Renal cortical epithelial cell (primary cell): ENCODE results near the gene FBXW10B. TPM values are rescaled to one million over a fixed set of nuclear protein-coding genes. Genes with fewer than 3 reads are reported as not detected.
"Not testable (repeated sequence)": the region's sequence is repeated elsewhere in the genome, so short reads cannot be mapped to it uniquely, and the experiment has no call there.

Experiments used
- DNase-seq: peaks from one replicate; pipeline ENCODE4 v3.0.0-alpha.2; 2011; ENCODE audit warnings: low read depth
- total RNA-seq: library from RNA; depleted of rRNA; stranded (reverse); fragments of >200 nt; gene quantifications from 2 replicates; pipeline ENCODE4 v1.2.3, GENCODE V29; 2014

Gene FBXW10B
- total RNA-seq, 1 donor from 2014 or later: 0.94 TPM

DNA sequence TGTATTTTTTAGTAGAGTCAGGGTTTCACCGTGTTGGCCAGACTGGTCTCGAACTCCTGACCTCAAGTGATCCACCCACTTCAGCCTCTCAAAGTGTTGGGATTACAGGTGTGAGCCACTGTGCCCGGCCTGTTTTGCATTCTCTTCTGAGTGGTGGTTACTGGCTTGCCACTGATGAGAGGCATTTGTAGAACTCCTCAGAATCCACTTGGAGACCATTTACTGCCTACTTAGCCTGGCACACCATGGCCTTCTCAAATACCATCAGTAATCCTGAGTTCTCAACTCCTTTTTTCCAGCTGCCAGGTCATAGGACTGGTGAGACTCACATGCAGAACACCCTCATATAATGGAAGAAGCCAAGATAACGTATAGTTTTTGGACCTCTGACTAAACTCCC lies 22.5 kb upstream of the FBXW10B start:
- DNase-seq: not testable (repeated sequence)

DNA sequence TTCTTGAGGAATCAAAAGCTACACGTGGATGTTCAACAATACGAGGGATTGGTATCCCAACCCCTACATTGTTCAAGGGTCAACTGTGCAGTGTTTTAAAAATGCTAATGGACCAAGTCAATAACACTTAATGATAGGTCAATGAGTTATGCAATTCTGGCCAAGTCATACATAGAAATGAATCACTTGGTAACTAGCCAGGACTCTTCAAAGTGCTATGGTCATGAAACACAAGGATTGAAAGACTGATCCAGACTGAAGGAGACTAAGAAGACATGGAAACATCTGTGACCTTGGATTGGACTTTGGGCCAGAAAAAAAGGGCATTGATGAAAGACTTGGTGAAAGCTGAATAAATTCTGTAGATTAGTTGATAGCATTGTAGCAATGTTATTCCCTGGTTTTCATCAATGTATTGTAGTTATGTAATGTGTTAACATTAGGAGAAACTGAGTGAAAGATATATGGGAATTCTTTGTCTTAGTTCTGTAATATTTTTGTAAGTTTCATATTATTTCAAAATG lies 11.5 kb upstream of the FBXW10B start:
- DNase-seq: not testable (repeated sequence)

DNA sequence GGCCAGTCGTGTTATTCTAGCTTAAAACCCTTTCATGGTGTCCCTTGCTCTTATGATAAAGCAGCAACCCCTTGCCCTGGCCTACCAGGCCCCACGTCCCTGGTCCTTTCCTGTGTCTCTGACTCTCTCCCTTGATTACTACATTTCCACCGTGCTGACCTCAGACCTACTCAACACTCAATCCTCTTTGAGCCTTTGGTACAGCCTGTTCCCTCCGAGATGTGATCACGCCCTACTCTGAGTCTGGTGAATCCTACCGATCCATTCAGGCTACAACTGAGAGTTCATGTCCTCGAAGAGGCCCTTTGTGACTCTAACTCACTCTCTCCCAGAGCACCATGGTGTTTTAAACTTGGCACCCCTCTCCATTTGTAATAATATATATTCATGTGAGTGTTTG lies 10.5 kb upstream of the FBXW10B start:
- DNase-seq: not testable (repeated sequence)

DNA sequence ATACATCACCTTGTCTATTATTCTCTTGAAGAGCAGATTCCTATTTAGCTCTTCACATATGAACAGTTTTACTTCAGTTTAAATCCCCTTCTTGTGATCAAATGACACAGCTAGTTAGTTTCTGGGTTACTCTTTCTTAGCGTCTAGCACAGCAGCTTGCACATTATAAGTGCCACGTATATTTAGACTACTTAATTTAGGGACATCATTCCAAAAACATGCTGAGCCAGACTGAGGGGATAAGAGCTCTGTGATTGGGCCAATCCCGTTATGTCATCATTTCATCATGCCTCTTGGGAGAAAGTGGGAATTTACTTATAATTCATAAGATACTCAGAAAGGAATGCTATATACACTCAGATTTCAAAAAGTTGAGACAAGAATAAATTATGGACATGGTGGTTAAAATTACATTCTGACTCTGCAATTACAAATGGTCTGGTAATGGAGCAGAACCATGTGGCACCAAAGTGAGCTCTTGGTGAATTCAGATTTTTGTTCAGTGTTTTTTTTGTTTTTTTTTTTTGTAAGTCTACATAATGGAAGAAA lies 4.2 kb upstream of the FBXW10B start:
- not testable (repeated sequence) for DNase-seq

DNA sequence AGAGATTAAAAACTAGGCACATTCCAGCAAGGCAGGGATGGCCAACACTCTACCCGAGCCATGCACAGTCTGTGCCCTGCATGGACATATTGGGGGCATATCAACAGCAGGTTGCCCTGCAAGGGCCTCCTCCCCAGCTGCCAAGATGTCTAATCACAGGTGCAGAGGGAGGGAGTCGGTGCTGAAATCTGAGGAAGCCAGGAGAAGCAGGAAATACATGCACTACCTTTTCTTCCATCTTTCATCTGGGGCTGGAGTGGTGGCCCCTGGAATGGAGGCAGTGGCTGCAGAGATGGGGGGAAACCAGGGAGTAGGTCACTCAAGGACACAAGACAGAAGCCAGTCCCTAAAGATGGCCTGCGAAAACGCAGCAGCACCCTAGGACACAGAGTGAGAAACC lies 3.8 kb upstream of the FBXW10B start:
- not testable (repeated sequence) for DNase-seq

DNA sequence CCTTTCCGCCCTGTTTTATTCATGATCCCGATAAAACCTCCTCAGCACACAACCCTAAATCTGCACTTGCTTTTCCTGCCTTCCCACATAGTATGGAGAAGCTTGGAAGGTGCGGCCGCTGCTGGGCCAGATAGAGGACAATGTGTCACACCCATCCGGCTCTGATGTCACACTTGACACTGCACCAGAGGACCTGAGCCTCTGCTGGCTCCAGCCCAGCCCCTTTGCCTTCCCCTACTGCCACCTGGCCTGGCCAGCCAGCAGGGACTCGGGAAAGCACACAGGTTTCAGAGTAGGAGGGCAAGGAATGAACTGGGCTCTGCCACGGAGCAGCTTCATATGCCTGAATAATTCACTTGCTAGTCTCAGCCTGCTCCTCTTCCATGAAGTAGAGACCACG lies 2.6 kb upstream of the FBXW10B start:
- not testable (repeated sequence) for DNase-seq

DNA sequence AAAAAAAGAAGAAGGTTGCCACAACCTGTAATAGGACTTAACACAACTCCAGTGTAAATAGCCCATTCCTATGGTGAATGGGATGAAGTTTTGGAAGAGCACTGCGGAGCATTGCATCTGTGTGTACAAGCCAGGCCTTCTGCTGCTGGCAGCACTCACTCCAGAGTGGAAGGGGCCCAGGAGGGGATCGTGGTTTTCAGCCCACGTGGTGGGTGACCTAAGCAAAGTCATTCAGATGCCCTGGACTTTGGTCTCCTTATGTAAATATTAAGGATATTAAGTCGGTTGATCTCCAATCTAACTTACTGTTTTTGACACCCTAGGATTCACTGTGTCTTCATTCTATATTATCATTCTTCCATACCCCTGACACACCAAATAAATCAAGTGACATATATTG lies 2.7 kb downstream of the FBXW10B start:
- not testable (repeated sequence) for DNase-seq

DNA sequence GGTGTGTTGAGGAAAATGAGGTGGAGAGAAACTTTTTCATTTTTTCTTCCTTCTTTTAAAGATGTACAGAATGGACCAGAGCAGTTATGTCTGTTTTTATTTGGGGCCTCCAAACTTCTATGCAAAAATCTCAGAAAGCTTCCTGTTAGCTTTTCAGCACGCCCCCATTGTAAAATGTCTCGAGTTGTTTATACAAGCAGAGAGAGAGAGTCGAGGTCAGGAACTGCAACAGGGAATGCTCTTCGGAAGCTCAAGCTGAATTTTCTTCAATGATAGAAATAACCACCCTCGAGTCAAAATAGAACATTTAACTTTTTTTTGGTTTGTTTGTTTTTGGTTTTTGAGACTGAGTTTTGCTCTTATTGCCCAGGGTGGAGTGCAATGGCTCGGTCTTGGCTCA lies 3.7 kb downstream of the FBXW10B start:
- DNase-seq: not testable (repeated sequence)

DNA sequence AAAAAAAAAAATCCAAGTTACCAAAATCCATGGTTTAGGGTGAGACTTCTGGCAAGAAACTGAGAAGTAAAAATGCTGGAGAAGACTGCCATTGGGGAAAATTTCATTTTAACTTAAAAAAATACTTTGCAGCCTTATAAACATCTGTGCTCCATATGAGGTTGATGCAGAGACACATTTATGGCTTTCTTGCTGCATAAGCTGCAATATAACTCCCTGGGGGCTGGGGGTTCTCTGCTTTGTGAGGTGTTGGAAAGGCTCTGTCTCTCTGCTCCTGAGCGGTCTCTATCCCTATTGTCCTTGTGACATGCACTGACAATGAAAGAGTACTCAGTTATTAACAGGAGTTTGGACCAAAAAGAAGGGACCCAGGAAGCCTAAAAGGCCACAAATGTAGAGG lies 6.4 kb downstream of the FBXW10B start:
- not testable (repeated sequence) for DNase-seq

DNA sequence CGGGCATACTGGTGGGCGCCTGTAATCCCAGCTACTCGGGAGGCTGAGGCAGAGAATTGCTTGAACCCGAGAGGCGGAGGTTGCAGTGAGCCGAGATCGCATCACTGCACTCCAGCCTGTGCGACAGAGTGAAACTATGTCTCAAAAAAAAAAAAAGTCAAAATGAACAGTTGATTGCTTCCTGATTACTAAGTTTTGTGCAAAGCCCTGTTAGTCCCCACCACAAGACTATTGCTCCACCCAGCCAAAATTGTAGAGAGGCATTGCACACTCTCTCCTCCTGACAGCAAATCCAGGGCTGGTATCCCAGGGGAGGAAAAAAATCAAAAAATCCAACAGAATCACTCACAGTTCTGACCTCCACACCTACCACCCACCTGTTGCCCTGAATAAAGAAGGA lies 26.5 kb downstream of the FBXW10B start:
- not testable (repeated sequence) for DNase-seq

DNA sequence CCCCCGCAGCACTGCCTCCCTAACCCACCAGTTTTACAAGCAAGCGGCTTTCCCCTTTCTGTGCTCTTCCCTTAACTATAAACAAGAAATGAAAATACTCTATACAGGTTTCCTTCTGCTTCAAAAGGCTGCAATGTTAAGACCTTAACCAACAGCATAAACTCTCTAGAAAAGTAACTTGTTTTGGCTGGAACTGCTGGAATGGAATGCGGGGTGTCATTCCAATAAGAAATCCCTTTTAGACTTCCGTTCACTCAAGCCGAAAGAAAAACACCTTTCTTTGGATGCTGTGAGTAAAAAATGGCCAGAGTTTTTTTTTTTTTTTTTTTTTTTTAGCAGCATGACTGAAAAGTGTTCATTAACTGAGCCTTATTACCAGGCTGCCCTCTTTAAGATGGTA lies 27.5 kb downstream of the FBXW10B start:
- peak; percentile 12 for DNase-seq

DNA sequence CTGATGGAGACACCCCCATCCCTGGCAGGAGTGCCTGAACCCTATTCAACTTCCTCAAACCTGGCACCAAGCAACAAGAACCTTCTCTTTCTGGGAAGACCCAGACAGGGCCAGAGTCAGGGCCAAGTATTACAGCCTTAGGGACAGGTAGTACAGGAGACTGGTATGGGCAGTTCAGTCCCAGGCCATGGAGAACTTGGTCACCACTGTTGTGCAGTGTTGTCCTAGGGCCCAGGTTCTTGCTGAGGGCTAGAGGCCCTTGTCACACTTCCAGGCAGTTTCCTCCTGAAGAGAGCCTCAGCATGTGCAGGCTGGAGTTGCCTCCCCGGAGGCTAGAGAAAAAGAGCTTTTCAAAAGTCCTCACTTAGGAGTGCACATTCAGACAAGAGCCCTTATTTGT lies 28.7 kb downstream of the FBXW10B start:
- DNase-seq: not testable (repeated sequence)

DNA sequence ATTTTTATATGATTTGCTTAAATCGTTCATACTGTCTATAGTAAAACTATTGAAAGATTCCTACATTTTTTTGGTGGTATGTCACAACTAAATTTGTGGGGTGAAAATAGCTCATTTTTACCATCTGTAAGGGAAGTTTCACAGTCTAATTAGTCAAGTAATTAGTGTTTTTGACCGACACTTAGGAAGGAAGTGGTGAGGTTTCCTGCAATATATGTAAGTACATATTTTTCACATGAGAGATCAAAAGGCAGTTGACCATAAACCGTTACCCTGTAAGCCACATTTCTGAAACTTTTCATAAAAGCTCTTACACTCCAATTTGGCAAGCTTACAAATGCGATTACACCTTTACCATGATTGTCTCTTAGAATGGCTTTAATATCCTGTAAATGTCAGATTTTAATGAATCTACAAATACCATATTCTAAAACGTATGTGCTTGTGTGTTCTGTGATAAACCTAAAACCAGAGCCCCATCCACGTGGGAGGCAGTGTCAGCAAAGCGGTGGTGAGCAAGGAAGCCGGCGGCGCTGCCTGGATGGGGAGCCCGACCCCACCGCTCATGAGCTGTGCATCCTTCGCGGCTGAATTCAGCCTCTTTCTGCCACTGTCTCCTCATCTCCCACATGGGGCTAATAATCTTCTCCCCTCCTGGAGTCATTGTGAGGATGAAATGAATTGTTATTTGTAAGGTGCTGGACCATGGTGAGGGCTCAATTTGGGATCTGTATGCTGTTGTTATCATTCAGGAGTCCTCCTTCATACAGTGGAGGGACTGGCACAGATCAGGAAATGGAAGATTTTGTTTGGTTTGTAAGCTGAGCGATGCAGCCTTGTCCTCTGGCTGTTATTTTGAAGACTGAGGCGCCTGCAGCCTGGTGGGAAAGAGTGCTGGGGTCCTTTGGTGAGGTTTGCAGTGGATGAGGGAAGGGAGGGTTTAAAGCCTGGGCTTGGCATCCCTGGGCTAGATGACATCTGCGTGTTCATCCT lies 29.7 kb downstream of the FBXW10B start:
- DNase-seq: not testable (repeated sequence)

DNA sequence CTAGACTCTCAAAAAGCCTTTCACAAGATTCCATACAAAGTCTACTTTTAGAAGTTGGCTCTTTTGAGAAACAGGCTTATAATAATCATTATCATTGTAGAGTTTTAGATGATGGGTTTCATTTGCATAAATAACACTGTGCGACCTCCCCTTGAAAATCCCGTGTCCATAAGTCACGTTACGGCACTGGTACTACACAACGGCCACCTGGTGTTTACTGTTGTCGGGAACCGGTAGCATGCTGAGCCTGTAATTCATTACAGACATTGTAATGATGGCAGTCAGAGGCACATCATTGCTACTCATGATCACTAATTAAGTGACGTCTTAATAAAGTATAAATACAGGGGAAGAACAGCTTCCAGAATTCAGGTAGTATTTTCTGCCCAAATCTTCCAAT lies 31.5 kb downstream of the FBXW10B start:
- DNase-seq: not testable (repeated sequence)

DNA sequence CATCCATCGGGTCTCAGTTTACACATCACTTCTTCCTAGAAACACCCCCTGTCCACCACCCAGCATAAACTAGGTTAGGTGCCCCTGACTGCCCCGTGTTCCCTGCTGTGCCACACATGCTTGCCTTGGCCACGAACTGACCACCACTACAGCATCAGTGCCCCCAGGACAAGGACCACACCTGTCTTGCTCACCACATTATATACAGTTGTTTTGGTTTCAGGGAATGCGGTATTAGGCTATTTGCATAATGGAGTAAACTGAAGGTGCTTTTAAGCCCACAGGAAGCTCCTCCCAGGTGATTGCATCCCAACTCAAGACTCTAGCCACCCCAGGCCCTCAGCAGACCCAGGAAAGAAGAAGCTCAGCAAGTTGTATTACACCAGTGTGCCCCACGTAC lies 36.2 kb downstream of the FBXW10B start:
- DNase-seq: not testable (repeated sequence)

DNA sequence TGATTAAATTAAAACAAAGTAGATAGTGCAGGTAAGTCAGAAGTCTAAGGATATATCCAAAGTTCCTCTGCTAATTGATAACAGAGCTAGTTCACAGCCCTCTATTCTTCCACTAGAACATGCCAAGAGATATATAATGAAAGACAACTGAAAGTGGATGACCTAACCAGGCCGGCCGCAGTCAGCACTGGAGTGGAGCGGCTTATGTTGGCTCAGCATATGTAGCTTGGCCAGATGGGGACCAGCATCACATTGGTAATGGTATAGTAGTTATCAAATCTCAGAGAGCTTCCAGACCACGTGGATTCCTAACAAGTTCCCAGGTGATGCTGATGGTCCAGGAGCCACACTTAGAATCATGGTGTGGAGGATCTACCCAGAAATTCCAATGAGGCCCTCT lies 38.0 kb downstream of the FBXW10B start:
- DNase-seq: not testable (repeated sequence)

DNA sequence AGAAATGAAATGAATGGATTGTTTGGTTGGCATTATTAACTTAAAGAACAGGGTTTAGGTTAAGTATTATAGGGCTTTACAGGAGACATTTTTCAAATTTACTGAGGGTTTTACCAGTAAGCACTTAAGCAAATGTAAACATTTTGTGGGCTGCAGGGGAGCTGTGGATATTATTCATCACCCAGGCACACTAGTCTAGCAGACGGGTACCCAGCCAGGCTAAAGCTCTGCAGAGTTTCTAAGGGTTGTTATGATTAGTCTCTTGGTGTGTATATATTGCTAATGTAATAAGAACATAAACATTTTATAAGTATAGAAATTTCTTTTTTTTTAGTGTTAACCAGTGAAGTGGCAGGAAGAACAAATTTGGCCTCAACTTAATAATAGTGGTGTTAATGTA lies 42.7 kb downstream of the FBXW10B start:
- DNase-seq: not testable (repeated sequence)

DNA sequence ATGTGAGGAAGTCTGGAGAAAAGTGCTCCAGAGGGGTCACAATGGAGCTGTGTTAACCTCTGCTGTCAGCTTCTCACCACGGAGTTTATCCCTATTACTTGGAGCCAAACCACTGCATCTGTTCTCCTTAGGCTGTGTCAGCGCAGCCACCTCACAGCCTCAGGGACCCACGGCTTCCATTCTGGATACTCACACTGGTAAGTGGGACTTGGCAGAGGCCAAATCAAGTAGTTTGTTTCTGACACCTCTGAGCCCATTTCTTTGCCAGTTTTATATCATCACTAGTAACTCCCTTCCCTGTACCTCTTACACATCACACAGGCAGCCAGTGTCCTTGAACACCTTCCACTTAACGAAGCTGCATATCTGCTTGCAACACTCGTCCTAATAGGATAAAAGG lies 44.8 kb downstream of the FBXW10B start:
- not testable (repeated sequence) for DNase-seq

DNA sequence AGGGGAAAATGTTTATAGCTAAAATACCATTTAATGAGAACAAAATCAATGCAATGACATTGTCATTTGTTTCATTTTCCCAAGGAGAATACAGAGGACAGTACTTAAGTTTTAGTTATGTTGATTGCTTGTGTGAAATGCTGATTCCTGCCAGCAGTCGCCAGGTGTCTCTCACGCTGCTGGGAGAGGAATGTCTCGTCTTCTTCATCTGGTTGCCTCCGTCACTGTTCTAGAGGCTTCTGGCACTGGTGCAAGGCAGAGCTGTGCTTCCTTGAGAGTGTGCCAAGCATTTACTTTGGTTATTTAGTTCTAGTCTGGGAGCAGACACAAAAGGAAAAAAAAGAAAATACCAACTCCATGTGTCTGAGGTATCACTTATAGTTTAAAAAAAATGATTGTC lies 45.6 kb downstream of the FBXW10B start:
- not testable (repeated sequence) for DNase-seq
